CD4-positive, alpha-beta T cell treated with Interleukin-4 for 1 hour (primary cell): Measurements from ENCODE around the gene CSNK1D.
A peak's percentile ranks its signal among the peaks of the same experiment; 100 is the strongest.

Source experiments
- DNase-seq, 2 donors: peaks; one replicate each; pipeline ENCODE4 v3.0.0-alpha.2; 2020 to 2022

The CSNK1D gene

DNA sequence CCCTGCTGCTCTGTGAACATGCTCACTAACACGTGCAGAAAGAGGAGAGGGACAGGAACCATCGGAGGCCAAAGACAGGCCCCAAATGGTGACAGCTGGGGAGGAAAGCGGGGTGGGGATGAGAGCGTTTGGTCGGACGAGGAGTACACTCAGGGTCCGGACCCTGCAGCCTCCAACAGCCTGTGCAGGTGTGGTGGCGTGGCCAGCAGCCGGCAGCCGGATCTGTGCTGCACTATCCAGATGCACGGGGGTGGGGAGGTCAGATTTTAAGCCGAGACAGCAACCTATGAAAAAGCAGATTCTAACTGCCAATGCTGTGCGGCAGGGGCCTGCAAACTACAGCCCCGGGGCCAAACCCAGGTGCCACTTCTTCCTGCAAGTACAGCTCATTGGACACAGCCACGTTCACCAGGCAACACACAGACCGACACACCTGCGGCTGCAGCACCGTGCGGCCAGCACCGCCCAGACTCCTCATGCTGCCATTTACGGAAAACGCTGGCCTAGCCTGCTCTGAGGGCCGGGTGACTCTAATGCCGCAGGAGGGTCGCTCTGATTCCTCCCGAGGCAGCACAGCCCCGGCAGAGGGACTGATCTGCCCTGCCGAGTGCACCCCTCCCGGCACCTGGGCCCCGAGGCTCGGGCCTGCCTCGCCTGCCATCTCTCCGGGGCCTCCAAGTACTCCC lies 23.5 kb downstream of the CSNK1D start:
- no peak for DNase-seq

DNA sequence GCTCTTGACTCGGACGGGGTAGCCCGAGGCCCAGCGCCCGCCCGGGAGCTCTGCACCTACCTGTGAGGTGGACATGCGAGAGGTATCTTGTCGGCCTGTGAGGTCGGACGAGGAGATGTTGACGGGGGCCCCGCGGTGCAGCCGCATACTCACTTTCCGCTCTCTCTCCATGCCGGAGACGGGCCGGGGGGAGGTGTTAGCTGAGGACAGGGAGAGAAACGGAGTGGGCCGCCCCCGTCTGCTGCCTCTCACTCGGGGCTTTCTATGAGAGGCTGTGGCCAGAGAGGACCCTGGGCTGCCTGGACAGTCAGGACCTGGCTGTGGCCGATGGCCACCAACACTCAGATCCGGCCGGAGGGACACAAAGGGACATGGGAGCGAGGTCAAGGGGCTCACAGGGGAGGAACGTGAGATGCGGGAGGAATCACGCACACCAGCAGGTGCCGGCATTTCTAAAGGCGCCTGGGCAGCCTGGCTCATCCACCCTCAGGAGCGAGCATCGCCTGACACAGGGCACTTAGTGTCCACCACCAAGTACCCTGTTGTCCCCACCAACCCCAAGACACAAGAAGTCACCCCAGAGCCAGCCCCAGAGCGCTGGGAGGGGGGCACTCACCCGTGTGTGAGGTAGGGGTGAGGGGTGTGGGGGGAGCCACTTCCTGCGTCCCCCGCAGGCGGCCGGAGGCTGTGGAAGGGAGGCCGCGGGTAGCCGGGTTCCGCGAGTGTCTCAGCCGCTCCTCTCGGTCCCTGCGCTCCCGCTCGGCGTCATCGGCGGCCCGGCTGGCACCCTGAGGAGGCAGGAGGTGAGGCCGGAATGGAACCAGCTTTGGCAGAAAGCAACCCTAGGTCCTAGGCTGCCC lies 24.5 kb downstream of the CSNK1D start:
- DNase-seq: no peak

DNA sequence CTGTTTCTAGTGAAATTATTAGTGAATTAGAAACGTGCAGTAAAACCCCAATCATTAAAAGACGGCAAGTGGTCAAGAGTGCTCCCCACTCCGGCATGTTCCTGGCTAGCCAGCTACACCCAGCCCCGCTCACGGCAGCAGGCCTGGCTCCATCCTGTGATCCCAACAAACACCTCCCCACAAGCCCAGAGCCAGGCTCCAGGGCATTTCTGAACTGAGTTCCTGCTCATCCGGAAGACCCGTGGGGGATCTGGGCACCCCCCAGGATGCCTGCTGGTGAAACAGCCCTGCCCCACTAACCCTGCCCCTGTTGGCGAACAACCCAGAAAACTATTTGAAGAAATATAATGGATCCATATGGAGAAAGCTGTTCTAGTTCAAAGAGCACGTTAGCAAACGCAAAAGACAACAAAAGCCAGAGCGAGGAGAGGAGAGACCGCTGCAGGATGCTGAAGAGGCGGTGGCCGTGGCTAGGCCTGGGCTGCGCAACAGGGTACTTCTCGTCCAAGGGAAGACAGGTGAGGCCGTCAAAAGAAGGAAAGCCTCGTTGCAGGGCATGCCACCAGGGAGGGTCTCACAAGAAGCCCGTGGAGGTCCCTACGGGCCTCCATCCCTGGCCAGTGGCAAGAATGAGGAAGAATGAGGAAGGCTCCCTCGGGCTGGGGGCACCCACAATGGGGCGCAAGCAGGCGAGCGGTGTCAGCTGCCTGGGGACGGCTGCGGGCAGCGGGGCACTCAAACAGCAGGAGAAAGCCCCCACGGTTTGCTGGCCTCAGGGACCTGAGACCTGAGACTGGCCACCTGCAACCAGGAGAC lies 25.4 kb downstream of the CSNK1D start:
- no peak for DNase-seq

DNA sequence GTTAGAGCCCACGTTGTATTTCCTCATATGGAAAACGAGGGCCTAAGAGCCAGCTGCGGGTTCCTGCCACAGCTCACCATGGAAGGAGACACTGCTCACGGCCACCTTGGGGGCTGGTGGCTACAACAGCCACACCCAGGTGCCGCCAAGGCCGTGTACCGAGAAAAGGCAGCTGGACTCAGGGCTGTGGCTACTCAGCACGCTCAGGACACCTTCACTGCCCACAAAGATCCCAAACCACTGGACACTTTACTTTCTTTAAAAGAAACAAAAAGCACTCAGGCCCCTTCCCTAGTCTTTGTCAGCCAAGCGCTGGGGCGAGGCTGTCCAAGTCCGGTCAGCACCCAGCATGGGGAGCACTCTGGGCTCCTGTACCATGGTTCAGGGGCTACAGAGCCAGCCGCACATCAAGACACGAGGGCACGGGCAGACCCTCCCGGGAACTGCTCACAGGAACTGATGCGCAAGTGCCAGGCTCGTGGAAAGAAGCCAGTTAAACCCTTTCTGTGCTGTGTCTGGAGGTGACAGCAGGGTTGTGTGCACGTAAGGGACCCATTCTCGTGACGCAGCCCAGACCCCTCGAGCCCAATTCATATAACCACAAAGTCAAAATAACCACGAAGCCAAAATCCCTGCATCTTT lies 26.2 kb downstream of the CSNK1D start:
- DNase-seq: no peak

DNA sequence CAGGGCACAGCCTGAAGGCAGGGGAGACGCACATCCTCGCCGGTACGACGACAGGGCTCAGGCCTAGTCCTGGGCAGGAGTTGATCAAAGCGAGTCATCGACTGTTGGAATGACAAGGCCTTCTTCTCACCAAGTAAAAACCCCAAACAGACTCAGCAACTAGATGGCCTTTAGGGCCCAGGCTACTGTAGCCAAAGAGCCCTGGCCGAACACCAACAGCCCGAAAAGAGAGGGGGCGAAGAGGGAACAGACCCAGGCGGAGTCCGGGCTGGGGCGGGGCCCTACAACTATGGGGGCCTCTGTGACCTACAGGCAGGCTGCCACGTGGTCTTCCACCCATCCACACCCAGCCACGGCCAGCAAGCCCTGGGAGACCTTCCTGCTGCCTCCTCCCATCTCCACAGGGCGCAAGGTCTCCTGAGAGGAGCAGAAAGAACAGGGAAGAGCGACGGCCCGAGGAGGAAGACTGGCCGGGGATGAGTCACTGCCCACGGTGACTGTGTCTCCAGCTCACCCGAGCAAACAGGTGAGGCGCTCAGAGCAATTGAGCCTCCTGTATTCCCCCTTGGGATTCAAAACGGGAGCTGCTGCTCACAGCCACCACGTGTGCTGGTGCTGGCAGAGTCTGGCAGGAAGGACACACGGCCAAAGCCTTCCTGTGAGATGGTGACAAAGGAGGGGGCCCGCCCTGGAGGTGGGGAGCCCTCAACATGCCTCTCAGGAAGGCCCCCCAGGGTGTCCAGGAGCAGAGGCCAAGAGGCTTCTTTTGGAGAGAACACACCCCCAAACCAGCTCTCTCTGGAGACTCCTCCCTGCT lies 26.9 kb downstream of the CSNK1D start:
- no peak for DNase-seq

DNA sequence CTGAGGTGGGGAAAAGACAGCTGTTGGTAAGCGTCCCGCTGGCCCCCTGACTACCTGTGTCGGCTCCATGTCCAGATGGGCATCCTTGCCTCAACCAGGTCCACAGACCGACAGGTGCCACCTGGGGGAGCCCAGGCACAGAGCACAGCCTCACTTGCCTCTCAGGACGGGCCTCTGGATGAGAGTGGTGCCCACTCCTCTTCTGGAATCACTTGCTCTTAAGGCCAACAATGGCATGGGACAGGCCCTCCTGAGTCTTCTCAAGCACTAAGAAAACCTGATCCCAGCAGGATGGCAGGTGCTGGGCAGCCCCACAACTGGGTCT lies 27.5 kb downstream of the CSNK1D start:
- no peak for DNase-seq

DNA sequence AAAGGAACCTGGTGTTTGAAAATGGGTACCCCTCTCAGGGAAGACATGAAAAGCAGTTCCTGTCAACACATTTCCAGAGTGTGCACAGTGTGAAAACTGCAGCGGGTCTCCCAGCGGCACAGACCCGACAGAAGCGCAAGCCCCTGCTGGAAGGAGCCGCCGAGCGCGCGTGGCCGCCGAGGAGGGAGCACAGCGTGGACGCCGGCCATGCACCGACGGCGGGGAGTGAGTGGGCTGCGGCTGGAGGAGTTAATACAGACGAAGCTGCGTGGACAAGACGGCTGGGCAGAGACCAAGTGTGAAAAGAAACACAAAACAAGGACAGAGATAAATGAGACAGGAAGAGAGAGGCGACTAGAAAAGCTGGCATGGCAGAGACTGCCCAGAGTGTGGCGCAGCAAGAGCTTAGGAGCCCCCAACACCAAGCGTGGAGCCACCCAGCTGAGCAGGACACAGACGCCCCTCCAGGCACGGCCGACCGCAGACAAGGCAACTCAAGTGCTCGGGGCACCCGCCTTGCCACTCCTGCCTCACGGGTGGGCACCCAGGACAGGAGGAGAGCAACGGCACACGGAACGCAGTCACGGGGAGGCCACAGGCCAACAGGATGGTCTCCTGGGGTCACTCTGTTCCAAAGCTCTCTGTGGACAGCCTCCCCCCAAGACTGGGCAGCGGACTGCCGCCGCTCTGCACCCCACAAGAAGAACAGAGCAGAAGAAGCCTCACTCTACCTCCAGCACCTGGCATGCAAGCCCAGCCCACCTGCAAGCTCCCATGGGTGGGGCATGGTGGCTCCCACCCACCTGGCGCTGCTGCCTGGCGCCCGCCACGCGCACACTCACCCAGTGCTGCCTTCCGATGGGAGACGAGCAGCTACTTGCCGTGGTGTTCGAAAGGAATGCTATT lies 28.1 kb downstream of the CSNK1D start:
- DNase-seq: no peak

DNA sequence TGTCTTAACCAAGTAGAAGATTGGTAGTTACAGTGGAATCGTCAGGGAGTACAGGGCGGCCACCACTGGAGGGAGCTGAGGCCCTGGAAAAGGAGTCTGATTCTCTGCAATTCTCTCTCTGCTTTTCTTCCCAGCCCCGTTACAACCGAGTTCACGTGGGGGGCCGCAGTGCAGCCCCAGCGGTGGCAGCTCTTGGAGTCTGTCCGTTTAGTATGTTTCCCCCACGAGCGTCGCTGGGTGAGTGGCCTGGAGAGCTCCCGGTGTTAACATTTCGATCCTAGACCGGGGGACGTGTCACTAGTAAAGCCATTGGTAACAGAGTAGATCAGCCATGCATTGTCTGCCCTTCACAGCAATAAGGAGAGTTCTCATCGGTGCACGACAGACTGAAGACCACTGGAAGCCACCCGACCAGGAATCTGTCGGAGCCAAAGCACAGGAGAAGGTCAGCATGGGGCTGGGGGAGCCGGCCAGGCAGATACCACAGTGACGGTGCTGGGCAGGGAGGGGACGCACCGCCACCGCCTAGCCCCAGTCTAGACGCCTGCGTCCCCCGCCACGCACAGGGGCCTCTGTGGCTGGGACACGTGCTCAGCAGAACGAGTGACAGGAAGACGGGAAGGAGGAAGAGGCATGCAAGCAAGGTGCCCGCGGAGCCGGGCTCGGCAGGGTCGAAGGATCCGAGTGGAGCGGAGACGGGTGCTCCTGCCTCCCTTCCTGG lies 28.9 kb downstream of the CSNK1D start:
- no peak for DNase-seq

DNA sequence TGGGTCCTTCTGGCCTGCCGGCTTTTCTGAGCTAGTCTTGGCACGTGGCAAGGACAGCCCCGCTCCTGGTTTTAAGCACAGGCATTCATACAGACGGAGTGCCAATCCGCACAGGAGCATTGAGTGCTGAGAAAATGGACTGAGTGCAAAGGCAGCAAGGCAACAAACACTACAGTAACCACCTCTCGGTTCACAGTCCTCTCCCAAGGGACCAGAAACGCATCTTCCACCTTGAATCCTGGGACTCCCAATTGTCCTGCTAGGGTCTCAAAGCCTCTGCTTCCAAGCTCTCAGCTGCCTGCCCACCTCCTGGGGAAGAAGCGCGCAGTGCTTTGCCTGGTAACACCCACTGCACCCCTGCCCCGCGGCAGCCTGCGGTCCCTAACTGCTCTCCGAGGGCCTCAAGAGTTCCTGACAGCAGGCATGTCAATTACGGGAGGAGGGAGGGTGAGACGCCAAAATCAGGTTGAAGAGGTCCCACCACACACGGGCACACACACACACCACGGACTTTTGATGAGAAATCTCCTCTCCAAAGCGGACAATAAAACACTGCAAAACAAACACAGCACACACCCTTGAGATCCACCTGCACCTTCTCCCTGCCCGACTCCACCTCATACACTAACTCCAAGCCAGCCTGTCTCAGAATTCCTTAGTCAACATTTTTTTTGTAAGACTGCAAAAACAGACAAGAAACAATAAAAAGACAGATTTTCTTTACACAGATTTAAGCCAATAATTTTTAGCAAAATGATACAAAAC lies 29.7 kb downstream of the CSNK1D start:
- DNase-seq: no peak

DNA sequence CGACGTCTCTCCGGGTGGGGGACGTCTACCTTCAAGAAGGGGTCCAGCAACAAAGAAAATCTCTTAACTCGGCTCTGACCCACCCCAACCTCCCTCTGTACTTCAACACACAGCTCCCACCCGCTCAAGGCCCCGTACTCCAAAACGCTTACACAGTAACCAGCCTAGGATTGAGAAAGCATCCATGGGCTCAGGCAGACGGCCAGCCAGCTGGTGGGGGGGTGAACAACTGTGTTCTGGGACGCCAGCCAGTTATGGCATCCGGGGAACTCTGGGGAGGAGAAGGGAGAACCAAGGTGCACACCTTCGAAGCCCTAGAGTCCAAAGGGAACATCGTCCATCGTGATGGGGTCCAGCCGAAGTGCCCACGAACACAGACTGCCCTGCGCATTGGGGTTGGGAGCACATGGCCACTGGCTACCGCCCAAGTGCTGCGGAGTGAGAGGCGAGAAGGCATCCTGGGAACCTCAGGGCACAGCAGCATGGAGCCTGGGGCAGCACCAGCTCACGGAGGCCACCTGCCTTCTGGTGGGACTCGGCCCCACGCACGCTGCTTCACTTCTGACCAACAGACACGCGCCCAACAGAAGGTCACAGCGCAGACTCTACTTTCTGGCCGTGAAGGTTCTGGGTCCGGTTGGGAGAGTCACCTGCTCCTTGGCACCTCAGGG lies 30.4 kb downstream of the CSNK1D start:
- DNase-seq: no peak

DNA sequence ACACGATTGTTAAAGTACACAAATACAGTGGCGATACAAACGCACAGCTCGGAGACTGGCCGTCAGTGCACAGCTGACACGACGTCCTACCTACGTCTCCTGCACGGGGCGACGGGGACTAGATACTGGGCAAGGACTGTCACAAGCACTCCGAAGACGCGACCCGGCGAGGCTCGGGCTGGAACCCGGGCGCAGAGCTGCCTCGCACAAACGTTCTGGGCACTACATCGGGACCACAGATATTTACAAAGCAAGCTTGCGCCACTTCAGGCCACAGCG lies 30.9 kb downstream of the CSNK1D start:
- DNase-seq: no peak

DNA sequence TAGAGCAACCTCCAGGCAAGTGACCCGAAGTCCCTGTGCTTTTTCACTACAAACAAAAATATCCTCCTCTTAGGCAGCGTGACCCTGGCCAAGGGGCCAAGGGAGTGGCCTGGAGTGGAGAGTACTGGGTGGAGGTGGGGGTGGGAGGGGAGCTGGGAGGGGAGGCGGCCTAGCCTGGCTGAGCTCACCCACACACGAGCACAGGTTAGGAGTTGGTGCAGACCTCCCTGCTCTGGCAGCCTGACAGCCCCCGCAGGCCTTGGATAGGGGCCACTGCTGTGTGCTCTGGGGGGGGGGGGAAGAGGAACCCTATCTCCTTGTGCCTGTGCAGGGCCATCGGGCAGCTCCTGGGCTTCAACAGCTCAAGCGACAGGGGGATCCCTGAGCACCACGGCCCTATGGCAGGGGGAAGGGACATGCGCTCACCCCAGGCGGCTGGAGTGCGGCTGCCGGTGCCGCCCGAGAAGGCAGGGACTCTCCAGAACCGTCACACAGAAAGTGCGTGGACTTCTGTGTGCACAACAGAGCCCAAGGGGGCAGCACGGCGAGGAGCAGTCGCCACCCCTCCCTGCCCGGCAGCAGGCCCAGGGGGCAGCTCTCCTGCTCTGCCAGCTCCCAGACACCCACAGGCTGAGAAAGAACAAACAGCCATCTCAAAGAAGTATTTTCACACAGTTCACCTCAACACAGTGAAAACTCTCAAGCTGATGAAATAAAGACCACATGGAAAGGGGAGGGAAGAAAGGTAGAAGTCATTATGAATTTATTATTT lies 31.4 kb downstream of the CSNK1D start:
- no peak for DNase-seq

DNA sequence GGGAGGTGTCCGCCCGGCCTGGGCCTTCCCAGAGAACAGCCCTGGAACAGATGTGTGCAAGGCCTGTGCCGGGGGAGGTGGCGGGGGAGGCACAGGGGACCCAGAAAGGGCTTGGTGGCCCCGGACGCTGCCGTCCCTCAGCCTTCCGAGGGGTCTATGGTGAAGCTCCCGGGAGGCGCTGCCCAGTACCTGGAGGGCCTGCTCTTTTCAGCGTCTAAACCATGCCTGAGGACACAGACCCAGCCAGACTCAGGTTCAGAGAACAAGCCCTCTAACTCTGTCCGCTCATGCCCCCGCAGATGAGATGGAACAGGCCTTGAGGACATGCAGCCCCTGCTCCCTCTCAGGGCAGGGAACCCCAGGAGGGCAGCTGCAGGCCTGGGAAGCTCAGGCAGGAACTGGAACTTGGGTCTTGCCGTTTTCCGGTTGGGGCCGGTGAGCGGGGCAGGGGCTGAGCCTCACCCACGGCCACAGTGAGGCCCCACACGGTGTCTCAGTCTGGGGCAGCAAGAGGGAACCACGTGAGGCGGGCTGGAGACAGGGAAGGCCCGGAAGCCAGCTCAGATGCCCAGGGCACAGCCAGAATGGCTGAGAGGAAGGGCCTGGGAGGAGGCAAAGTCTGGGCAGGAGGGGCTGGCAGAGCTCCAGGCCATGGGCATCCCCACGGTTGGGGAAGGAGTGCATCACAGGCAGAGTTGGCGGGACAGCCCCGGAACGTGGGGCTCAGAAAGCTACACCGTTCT lies 32.1 kb downstream of the CSNK1D start:
- DNase-seq: peak; percentile 39 to 74

DNA sequence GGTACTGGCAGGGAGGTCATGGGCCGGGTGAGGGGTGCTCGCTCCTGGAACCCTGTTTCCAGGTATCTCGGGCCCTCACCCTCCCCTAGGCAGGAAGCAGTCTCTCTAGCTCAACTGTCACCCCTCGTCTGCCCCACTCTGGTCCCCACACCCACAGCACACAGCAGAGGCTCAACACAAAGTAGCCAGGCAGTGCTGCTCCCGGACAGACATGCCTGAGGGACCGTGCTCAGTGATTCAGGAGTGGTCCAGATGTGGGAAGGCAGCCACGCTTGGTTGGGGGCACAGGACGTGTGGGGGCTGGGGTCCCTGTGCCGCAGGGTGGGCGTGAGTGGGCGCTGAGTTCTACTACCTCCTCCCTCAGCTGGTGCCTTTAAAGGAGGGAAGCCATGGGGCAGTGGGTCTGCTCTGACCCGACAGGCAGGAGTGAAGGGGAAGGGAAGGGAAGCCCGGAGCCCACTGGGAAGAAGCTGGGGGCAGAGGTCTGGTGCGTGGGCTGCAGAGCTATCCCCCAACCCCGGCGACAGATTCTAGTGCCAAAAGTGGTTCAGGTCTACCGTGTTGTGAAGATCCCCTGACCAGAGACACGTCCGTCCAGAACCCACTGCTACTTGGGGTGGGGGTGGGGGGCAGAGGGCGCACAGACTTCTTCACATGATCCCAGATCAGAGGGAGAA lies 32.9 kb downstream of the CSNK1D start:
- DNase-seq: no peak

DNA sequence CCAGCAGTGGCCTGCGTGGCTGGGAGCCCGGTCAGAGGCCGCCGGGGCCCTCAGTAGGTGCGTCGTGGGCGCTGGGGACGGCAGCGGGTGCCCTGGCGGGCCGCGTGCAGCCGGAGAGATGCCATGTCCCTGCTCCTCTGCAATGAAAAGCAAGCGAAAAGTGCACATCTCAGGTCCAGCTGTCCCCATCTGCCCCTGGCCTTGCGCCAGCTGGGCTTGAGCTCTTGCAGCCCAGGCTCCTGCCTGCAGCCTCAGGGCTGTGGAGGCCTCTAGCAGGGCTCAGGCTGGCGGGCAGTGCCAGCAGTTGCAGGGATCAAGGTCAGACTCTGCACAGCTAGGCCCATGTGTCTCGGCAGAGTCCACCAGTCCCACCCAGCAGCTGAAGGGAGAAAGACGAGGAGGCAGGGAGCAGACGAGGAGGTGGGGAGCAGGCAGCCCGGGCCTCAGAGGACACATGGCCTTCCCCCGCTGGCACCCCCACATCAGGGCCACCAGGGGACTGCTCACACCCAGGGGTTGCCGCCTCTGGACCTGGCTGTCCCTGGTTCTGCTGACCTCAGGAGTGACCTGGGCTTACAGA lies 33.5 kb downstream of the CSNK1D start:
- no peak for DNase-seq

DNA sequence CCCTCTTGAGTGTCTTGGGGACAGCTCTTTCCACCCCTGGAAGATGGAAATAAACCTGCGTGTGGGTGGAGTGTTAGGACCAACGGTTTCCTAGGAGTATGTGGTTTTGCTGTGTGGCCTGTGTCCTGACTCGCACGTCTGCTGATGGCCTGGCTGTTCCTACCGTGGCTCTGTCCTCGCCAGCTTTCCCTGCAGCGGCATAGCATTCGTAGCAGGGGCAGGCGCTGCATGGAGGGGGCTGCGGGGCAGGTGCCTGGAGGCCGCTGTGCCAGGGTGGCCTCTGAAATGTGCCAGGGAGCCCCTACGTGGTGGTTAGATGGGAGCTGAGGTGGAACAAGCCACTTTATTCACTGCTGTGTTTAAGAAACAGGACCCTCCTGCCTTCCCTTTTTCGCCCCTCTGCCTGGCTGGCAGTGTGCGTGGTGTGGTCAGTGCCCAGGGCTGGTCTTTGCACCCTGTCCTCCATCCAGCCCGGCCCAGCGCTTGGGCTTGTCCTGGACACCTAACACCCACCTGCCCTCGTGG lies 34.0 kb downstream of the CSNK1D start:
- DNase-seq: no peak
